KMS-11 (cell line): Measurements from ENCODE around the gene ZSCAN21.
A peak's percentile ranks its signal among the peaks of the same experiment; 100 is the strongest.

Source experiments
- H2AFZ ChIP-seq: fragments of 200-600 bp; sonication (generic); 2 replicates; pipeline ENCODE4 v1.6.1; 2016; ENCODE audit warnings: antibody characterized with exemption, mixed run types, low read depth
- H3K27ac ChIP-seq: fragments of 200-600 bp; sonication (generic); 2 replicates; pipeline ENCODE4 v1.6.1; 2016; ENCODE audit warnings: mild to moderate bottlenecking, mixed run types
- H3K27me3 ChIP-seq: fragments of 200-600 bp; sonication (generic); 2 replicates; pipeline ENCODE4 v1.6.1; 2017; ENCODE audit warnings: mild to moderate bottlenecking, low read depth, mixed run types, moderate library complexity; ENCODE audit not compliant: insufficient read depth
- H3K36me3 ChIP-seq: fragments of 200-600 bp; sonication (generic); 2 replicates; pipeline ENCODE4 v1.6.1; 2017; ENCODE audit warnings: mild to moderate bottlenecking, mixed run types; ENCODE audit not compliant: insufficient read depth
- H3K4me1 ChIP-seq: fragments of 200-600 bp; sonication (generic); 2 replicates; pipeline ENCODE4 v1.6.1; 2016; ENCODE audit warnings: mild to moderate bottlenecking, low read depth, mixed run types; ENCODE audit not compliant: poor library complexity, severe bottlenecking
- H3K4me2 ChIP-seq: fragments of 200-600 bp; sonication (generic); 2 replicates; pipeline ENCODE4 v1.7.0; 2016; ENCODE audit warnings: mild to moderate bottlenecking, mixed run types
- H3K4me3 ChIP-seq: fragments of 200-600 bp; sonication (generic); IDR thresholded peaks from 2 replicates; pipeline ENCODE4 v1.6.1; 2017; ENCODE audit warnings: low read depth, low read length, mixed read lengths; ENCODE audit not compliant: insufficient read depth
- H3K79me2 ChIP-seq: fragments of 200-600 bp; sonication (generic); 2 replicates; pipeline ENCODE4 v1.6.1; 2016; ENCODE audit warnings: low read depth, mixed run types; ENCODE audit not compliant: insufficient read depth
- H3K9ac ChIP-seq: fragments of 200-600 bp; sonication (generic); 2 replicates; pipeline ENCODE4 v1.6.1; 2016; ENCODE audit warnings: mild to moderate bottlenecking, mixed run types
- H4K20me1 ChIP-seq: fragments of 200-600 bp; sonication (generic); 2 replicates; pipeline ENCODE4 v1.6.1; 2016; ENCODE audit warnings: mild to moderate bottlenecking, mixed run types; ENCODE audit not compliant: insufficient read depth
- CTCF ChIP-seq: fragments of 200-600 bp; sonication (generic); conservative IDR thresholded peaks from 2 replicates; pipeline ENCODE4 v1.6.1; 2017; ENCODE audit warnings: low read depth, mild to moderate bottlenecking, antibody characterized with exemption, low read length, moderate library complexity, mixed read lengths

Gene ZSCAN21

GRCh38 chr7:100075418-100075817 is 25.8 kb downstream of the ZSCAN21 start:
- Histone ChIP-seq H3K27me3 (no peaks in the 10 kb centered on the region), H3K4me1 (peaks cover 2% of the 10 kb centered on the region), H3K36me3 (peaks cover 34% of the 10 kb centered on the region; the same call in 1 of the 2 replicates), H2AFZ (no peak overlapping the region), H3K27ac (no peak overlapping the region), H4K20me1 (no peaks in the 10 kb centered on the region), H3K4me3 (no peak overlapping the region), H3K4me2 (no peak overlapping the region), H3K79me2 (peaks cover 26% of the 10 kb centered on the region), H3K9ac (no peak overlapping the region)
- no peak for TF ChIP-seq CTCF

- no peak overlapping the region for H3K4me3 ChIP-seq
- H2AFZ ChIP-seq: no peak overlapping the region
- H3K27me3 ChIP-seq: no peaks in the 10 kb centered on the region
- peaks cover 27% of the 10 kb centered on the region; the same call in 1 of the 2 replicates for H3K36me3 ChIP-seq
- no peak overlapping the region for H3K4me2 ChIP-seq
- H3K79me2 ChIP-seq: peaks cover 37% of the 10 kb centered on the region
- no peaks in the 10 kb centered on the region for H4K20me1 ChIP-seq
- H3K4me1 ChIP-seq: peaks cover 8% of the 10 kb centered on the region
- no peak overlapping the region for H3K27ac ChIP-seq
- no peak for TF ChIP-seq CTCF
- no peak overlapping the region for H3K9ac ChIP-seq
Observed at GRCh38 chr7:100077205-100077604, 27.6 kb downstream of the ZSCAN21 start.

GRCh38 chr7:100079024-100079560 is 29.5 kb downstream of the ZSCAN21 start:
- peaks cover 18% of the 10 kb centered on the region for H3K4me1 ChIP-seq
- no peaks in the 10 kb centered on the region for H4K20me1 ChIP-seq
- no peak for TF ChIP-seq CTCF
- H3K79me2 ChIP-seq: peaks cover 37% of the 10 kb centered on the region
- no peak overlapping the region for H3K4me3 ChIP-seq
- H3K36me3 ChIP-seq: peaks cover 22% of the 10 kb centered on the region; the same call in 1 of the 2 replicates
- H3K4me2 ChIP-seq: no peak overlapping the region
- no peaks in the 10 kb centered on the region; the same call in 1 of the 2 replicates for H3K27me3 ChIP-seq
- H2AFZ ChIP-seq: no peak overlapping the region
- no peak overlapping the region for H3K27ac ChIP-seq
- no peak overlapping the region for H3K9ac ChIP-seq

GRCh38 chr7:100080907-100081534 is 31.4 kb downstream of the ZSCAN21 start:
- peak overlapping the region; percentile 10; the same call in 1 of the 2 replicates for H2AFZ ChIP-seq
- H3K79me2 ChIP-seq: peaks cover 37% of the 10 kb centered on the region
- H4K20me1 ChIP-seq: no peaks in the 10 kb centered on the region
- peak overlapping the region; percentile 98 for H3K27ac ChIP-seq
- H3K9ac ChIP-seq: peak overlapping the region; percentile 98
- peak overlapping the region; percentile 79 for H3K4me2 ChIP-seq
- H3K27me3 ChIP-seq: no peaks in the 10 kb centered on the region; the same call in 1 of the 2 replicates
- H3K4me1 ChIP-seq: peaks cover 18% of the 10 kb centered on the region
- peaks cover 9% of the 10 kb centered on the region; the same call in 1 of the 2 replicates for H3K36me3 ChIP-seq
- no peak for TF ChIP-seq CTCF
- peak overlapping the region; percentile 34 for H3K4me3 ChIP-seq
